ENCODE results near the gene PCDH15. TPM values are rescaled to one million over a fixed set of nuclear protein-coding genes. Genes with fewer than 3 reads are reported as not detected.

PCDH15 gene
- total RNA-seq, 4 donors from 2014 or later, result not detected

DNA sequence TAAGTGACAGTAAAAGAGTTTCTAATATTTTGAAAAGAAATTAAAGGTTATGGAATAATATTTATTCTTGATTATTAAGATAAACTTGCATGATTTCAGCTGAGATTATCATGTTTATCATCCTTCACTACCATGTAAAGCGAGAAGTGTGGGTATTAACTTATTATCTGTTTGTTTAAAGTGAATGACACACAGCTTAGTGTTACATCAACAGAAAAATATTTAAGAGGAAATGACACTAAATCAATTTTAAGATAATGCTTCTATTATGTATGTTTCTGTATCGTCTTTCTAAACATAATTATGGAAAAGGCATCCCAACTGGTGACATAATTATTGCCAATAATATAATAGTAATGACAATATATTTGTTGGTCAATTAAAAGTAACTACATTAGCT, 213.1 kb downstream of the PCDH15 start:
- Histone ChIP-seq H3K27me3 (no peaks in the 10 kb centered on the region), H3K36me3 (no peaks in the 10 kb centered on the region), H3K9me3 (no peaks in the 10 kb centered on the region), H3K27ac (no peak overlapping the region), H3K4me1 (no peaks in the 10 kb centered on the region), H3K4me3 (no peak overlapping the region)
- TF ChIP-seq EP300 (IDR thresholded peaks at IDR 0.05) (no peak), POLR2A (IDR thresholded peaks at IDR 0.05) (no peak)
- TF ChIP-seq, protein P1, sequence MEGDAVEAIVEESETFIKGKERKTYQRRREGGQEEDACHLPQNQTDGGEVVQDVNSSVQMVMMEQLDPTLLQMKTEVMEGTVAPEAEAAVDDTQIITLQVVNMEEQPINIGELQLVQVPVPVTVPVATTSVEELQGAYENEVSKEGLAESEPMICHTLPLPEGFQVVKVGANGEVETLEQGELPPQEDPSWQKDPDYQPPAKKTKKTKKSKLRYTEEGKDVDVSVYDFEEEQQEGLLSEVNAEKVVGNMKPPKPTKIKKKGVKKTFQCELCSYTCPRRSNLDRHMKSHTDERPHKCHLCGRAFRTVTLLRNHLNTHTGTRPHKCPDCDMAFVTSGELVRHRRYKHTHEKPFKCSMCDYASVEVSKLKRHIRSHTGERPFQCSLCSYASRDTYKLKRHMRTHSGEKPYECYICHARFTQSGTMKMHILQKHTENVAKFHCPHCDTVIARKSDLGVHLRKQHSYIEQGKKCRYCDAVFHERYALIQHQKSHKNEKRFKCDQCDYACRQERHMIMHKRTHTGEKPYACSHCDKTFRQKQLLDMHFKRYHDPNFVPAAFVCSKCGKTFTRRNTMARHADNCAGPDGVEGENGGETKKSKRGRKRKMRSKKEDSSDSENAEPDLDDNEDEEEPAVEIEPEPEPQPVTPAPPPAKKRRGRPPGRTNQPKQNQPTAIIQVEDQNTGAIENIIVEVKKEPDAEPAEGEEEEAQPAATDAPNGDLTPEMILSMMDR (IDR thresholded peaks at IDR 0.05), result no peak
- 33 to 37% methylated on average over 2 of the region's 2 CpGs for WGBS, 2 donors
- no peak for DNase-seq (ENCODE audit: low spot score in 2 of 2)

DNA sequence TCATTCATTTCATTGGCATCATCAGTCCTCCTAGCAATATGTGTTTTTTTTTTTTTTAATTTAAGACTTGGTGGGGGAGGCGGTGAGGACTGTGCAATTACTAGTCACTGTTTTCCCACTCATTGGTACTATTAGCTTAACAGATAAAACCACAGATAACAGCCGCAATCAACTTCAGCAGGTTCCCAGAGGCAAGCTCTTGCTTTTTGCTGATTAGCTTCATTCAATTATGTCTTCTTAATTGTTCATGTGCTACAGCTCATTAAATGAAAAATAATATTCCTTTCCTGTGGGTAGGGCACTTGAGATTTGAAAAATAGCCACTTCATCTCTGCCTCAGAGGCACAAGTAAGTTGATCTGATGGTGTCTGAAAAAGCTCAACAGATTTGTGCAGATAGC, 215.5 kb downstream of the PCDH15 start:
- 72 to 75% methylated on average over 2 of the region's 2 CpGs for WGBS, 2 donors
- no peaks in the 10 kb centered on the region for H3K27me3 ChIP-seq
- H3K9me3 ChIP-seq, result no peaks in the 10 kb centered on the region
- H3K4me1 ChIP-seq, result no peaks in the 10 kb centered on the region
- no peak for DNase-seq (ENCODE audit: low spot score in 2 of 2)
- H3K4me3 ChIP-seq, result no peak overlapping the region
- H3K27ac ChIP-seq, result no peak overlapping the region
- no peak for TF ChIP-seq POLR2A (IDR thresholded peaks at IDR 0.05)
- no peak for TF ChIP-seq EP300 (IDR thresholded peaks at IDR 0.05)
- TF ChIP-seq, protein P1 (IDR thresholded peaks at IDR 0.05), result no peak
- H3K36me3 ChIP-seq, result no peaks in the 10 kb centered on the region

DNA sequence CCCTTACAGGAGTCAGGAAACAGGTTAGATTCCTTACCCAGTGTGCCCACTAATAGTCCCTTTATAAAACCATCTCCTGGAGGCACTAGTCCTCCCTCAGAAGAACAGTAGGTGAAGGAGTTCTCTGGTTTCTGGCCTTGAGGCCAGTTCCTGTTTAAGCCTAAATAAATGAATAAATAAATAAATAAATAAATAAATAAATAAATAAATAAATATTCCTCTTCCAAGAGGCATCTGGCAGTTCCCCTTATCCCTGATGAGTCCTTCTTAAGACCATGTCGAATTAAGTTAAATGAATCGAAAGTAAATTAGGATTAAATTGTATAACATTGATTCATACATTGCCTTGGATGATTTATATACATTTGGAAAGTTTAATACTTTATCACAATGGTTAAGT, 223.3 kb downstream of the PCDH15 start:
- 93 to 96% methylated on average over 2 of the region's 2 CpGs for WGBS, 2 donors
- H3K9me3 ChIP-seq, result no peaks in the 10 kb centered on the region
- H3K27me3 ChIP-seq, result no peaks in the 10 kb centered on the region

DNA sequence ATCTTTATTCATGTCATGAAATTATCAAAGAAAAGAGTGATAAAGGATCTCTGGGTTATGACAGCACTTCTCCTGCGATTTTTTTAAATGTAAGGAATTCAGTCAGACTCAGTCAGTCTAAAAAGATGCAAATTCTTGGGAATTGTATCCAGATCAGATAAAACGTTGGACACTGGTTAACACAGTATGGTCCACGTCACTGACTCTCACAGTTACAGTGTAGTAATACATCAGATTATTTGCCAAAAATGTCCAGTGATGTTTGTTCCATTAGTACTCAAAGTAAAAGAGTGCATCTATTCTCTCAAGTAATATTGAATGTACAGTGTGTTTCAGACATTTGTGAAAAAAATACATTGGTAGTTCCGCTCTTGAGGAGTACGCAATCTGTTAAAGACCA, 224.5 kb downstream of the PCDH15 start:
- Histone ChIP-seq H3K27me3 (no peaks in the 10 kb centered on the region), H3K27ac (no peak overlapping the region)
- WGBS, 2 donors, result 71% methylated on average over 5 of the region's 5 CpGs

More for the DNA sequence above, 223.3 kb downstream of the PCDH15 start:
- no peaks in the 10 kb centered on the region for H3K4me1 ChIP-seq
- TF ChIP-seq POLR2A (IDR thresholded peaks at IDR 0.05) (no peak), EP300 (IDR thresholded peaks at IDR 0.05) (no peak)
- TF ChIP-seq, protein P1 (IDR thresholded peaks at IDR 0.05), result no peak
- no peak overlapping the region for H3K27ac ChIP-seq
- H3K4me3 ChIP-seq, result no peak overlapping the region
- DNase-seq (ENCODE audit: low spot score in 2 of 2), result no peak
- H3K36me3 ChIP-seq, result no peaks in the 10 kb centered on the region

DNA sequence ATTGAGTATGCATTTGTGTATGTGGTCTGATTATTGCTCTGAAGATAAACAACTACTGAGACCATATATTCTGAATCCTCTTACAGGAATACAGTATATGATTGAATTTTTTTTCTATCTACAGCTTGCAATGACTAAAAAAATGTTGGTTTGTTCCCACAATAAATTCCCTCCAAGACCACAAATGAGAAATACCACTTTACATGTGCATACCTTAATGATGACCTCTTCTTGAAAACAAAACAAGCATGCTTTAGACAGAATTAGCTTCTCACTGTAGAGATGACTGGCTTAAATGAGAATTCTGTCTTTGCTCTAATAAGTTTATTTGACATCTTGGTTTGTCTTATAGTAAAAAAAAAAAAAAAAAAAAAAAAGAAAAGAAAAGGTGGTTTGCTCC, 241.5 kb downstream of the PCDH15 start:
- DNase-seq (ENCODE audit: low spot score in 2 of 2), result no peak
- Histone ChIP-seq H3K36me3 (no peaks in the 10 kb centered on the region), H3K4me3 (no peak overlapping the region), H3K9me3 (no peaks in the 10 kb centered on the region), H3K4me1 (no peaks in the 10 kb centered on the region), H3K27me3 (no peaks in the 10 kb centered on the region), H3K27ac (no peak overlapping the region)
- TF ChIP-seq EP300 (IDR thresholded peaks at IDR 0.05) (no peak), POLR2A (IDR thresholded peaks at IDR 0.05) (no peak)
- TF ChIP-seq, protein P1 (IDR thresholded peaks at IDR 0.05), result no peak

More for the DNA sequence above, 224.5 kb downstream of the PCDH15 start:
- Histone ChIP-seq H3K4me1 (no peaks in the 10 kb centered on the region), H3K4me3 (no peak overlapping the region), H3K9me3 (no peaks in the 10 kb centered on the region), H3K36me3 (no peaks in the 10 kb centered on the region)
- DNase-seq (ENCODE audit: low spot score in 2 of 2), result no peak
- TF ChIP-seq POLR2A (IDR thresholded peaks at IDR 0.05), result no peak
- TF ChIP-seq, protein P1 (IDR thresholded peaks at IDR 0.05), result no peak
- no peak for TF ChIP-seq EP300 (IDR thresholded peaks at IDR 0.05)
